D721Med (cell line): ENCODE results near the gene PLCG2.

ENCODE experiments used
- DNase-seq: peaks from one replicate; pipeline ENCODE4 v3.0.0; 2011; ENCODE audit warnings: low spot score; ENCODE audit not compliant: insufficient read length
- FAIRE-seq: peaks from 2 replicates; lab custom pipeline; 2011; peaks lifted over from hg19 to GRCh38; lab: Jason Lieb, UNC
- TF ChIP-seq, protein P1 (sequence below): IDR thresholded peaks from 2 replicates; pipeline ENCODE4 v1.5.1; 2012; ENCODE audit warnings: mild to moderate bottlenecking, control low read depth; ENCODE audit not compliant: insufficient read depth; ENCODE audit errors: missing control alignments

The PLCG2 gene

DNA sequence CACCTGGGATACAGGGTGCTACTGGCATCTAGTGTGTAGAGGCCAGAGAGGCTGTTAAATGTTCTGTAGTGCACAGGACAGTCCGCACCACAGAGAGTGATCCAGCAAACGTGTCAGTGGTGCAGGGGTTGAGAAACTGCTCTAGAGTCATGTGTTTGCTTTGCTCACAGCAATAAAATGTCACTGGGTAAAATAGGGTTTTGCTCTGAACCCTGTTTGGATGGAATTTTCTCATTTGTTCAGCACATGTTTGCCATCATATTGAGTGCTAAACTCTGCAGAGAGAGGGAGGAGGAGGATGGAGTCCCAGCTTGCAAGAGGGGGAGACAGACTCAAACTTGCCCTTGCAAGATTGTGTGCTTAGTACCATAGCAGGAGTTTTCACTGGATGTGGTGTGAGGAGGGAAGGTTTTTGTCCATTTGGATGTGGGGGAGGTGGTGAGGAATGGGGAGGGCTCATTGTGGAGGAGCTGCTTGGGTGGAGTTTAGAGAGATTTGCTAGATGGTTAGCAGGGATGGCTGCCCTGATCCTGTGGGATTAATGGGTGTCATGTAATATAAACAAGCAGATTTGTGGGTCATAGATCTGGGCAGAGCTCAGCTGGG, 11.8 kb downstream of the PLCG2 start:
- TF ChIP-seq, protein P1, sequence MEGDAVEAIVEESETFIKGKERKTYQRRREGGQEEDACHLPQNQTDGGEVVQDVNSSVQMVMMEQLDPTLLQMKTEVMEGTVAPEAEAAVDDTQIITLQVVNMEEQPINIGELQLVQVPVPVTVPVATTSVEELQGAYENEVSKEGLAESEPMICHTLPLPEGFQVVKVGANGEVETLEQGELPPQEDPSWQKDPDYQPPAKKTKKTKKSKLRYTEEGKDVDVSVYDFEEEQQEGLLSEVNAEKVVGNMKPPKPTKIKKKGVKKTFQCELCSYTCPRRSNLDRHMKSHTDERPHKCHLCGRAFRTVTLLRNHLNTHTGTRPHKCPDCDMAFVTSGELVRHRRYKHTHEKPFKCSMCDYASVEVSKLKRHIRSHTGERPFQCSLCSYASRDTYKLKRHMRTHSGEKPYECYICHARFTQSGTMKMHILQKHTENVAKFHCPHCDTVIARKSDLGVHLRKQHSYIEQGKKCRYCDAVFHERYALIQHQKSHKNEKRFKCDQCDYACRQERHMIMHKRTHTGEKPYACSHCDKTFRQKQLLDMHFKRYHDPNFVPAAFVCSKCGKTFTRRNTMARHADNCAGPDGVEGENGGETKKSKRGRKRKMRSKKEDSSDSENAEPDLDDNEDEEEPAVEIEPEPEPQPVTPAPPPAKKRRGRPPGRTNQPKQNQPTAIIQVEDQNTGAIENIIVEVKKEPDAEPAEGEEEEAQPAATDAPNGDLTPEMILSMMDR = no peak
- FAIRE-seq = no peak
- DNase-seq = no peak

DNA sequence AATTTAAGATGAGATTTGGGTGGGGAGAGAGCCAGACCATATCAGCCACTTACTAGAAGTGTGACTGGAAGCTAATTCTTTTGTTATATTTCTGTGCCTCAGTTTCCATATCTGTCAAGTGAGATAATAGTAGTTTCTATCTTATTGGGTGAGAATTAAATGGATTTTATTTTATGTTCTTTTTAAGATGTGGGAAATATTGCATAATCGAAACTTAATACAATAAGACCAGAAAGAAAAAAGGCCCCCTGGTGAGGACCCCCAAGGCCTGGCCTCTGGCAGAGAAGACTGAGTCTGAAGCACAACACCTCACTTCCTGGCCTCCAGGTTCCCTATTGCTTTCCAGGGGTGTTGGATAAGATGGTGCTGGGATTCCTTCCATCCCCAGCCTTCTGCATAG, 13.7 kb downstream of the PLCG2 start:
- FAIRE-seq = no peak
- no peak for DNase-seq
- TF ChIP-seq, protein P1 = no peak

DNA sequence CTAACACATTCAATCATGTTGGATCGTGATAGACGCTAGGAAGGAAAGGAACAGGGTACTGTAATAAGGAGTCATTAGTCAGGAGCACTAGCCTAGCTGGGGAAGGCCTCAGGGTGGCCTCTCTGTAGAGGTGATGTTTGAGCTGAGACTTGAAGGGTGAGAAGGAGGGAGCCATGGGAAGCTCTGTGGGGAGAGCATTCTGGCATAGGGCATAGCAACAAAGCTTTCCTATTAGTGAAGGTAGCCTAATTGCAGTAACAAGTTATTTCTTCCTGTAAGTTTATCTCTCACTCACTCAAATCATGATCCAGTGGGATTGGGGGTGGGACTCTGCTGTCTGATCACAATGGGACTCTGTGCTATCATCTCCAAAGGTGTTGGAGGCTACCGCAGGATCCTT, 16.1 kb downstream of the PLCG2 start:
- no peak for DNase-seq
- TF ChIP-seq, protein P1 = no peak
- no peak for FAIRE-seq

DNA sequence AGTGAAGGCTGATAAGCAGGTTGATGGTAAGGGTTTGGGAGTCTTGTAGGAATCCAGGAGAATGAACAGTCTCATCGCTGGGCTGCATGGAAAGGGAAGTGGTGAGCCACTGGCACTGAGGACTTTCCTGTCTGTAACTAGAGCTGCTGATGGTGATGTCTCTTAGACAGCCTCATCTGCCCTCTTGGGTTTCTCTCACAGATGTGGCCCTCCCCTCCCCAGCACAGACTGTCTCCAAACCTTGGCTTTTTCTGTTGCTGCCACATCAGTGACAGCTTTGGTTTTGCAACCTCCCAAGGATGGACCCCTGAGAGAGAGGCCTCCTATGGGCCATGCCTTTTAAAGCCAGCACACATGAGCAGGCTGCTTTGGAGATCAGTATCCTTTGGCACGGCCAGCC, 16.9 kb downstream of the PLCG2 start:
- no peak for FAIRE-seq
- TF ChIP-seq, protein P1 = no peak
- no peak for DNase-seq

DNA sequence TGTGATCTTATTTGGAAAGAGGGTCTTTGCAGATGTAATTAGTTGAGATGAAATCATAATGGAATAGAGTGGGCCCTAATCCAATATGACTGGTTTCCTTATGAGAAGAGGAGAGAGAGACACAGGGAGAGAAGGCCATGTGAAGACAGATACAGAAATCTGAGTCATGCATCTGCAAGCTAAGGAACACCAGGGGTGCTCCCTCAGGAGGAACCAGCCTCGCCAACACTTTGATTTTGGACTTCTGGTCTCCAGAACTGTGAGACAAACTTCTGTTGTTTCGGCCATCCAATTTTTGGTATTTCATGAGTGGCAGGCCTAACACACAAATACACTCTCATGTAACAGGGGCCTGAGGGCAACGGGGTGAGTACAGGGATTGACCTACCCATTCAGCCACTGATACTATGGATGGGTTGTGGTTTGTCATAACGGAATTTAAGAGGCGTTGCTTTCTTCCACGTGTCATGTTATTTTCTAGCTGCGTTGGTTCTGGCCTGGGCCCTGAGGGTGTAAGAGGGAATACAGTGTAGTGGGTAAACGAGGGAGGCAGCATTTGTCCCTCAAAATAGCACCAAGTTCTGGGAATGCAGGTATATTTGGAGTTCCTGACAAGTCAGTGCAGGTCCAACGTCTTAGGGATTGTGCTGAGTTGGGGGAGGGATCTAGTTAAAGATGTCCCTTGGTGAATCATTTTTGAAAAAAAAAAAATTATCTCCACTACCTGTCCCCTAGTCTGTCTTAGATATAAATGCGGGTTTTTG, 17.7 kb downstream of the PLCG2 start:
- TF ChIP-seq, protein P1 = no peak
- FAIRE-seq = no peak
- no peak for DNase-seq

DNA sequence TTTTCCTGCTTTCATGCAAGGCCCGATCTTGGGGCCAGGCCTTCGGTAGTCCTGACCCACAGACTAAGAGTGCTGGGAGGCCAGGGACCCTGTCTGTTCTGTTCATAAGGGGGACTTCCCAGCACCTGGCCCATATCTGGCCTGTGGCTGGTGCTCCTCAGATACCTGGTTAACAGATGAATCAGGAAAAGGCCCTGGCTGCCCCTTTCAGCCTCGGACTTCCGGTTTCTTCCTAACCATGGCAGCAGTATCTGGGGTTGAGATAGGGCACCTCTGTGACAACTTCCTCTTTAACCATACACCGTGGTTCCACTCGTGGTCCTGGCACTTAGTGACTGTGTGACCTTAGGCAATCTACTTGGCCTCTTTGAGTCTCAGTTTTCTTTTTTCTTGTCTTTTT, 18.4 kb downstream of the PLCG2 start:
- TF ChIP-seq, protein P1 = no peak
- DNase-seq (no peak), FAIRE-seq (no peak)
